Trophoblast cell (in vitro differentiated cells and primary cell): Measurements from ENCODE around the gene CDCA7L.
"Not testable (repeated sequence)": the region's sequence is repeated elsewhere in the genome, so short reads cannot be mapped to it uniquely, and the experiment has no call there.

Experiments
- DNase-seq, 2 donors: peaks; one replicate each; pipeline ENCODE4 v3.0.0-alpha.2; 2016
- H2AFZ ChIP-seq: 2 replicates; pipeline ENCODE4 v1.6.1; 2013; ENCODE audit warnings: low read length, moderate library complexity, mild to moderate bottlenecking; ENCODE audit not compliant: insufficient read depth, poor library complexity
- H2AK5ac ChIP-seq: 2 replicates; pipeline ENCODE4 v1.6.1; 2013; ENCODE audit warnings: mild to moderate bottlenecking, low read length
- H2BK120ac ChIP-seq: 2 replicates; pipeline ENCODE4 v1.6.1; 2013; ENCODE audit warnings: low read length, mild to moderate bottlenecking, moderate library complexity; ENCODE audit not compliant: insufficient read depth, poor library complexity
- H2BK12ac ChIP-seq: 2 replicates; pipeline ENCODE4 v1.6.1; 2013; ENCODE audit warnings: mild to moderate bottlenecking, low read length, moderate library complexity
- H2BK5ac ChIP-seq: 2 replicates; pipeline ENCODE4 v1.6.1; 2013; ENCODE audit warnings: low read length, low read depth, moderate library complexity, mild to moderate bottlenecking; ENCODE audit not compliant: poor library complexity
- H3K14ac ChIP-seq: 2 replicates; pipeline ENCODE4 v1.6.1; 2013; ENCODE audit warnings: mild to moderate bottlenecking, low read length
- H3K18ac ChIP-seq: 2 replicates; pipeline ENCODE4 v1.6.1; 2013; ENCODE audit warnings: mild to moderate bottlenecking, low read length
- H3K23ac ChIP-seq: 2 replicates; pipeline ENCODE4 v1.6.1; 2013; ENCODE audit warnings: low read length
- H3K27ac ChIP-seq: 2 replicates; pipeline ENCODE4 v1.5.1; 2013; ENCODE audit warnings: low read depth, mild to moderate bottlenecking, inconsistent platforms, low read length, moderate library complexity
- H3K27me3 ChIP-seq: 2 replicates; pipeline ENCODE4 v1.6.1; 2013; ENCODE audit warnings: inconsistent platforms, mild to moderate bottlenecking, low read length, moderate library complexity; ENCODE audit not compliant: insufficient read depth
- H3K36me3 ChIP-seq, 2 experiments: 1 replicate in 1 of 2; 2 replicates in 1 of 2; pipeline ENCODE4 v1.6.1; 2013; ENCODE audit warnings: low read length in 2 of 2, mild to moderate bottlenecking in 2 of 2, moderate library complexity in 1 of 2; ENCODE audit not compliant: insufficient read depth in 2 of 2, control insufficient read depth in 1 of 2
- H3K4ac ChIP-seq: 2 replicates; pipeline ENCODE4 v1.6.1; 2013; ENCODE audit warnings: low read depth, mild to moderate bottlenecking, low read length, moderate library complexity
- H3K4me1 ChIP-seq, 2 experiments: 1 replicate in 1 of 2; 2 replicates in 1 of 2; pipeline ENCODE4 v1.6.1; 2013; ENCODE audit warnings: low read length in 2 of 2, mild to moderate bottlenecking in 2 of 2, moderate library complexity in 1 of 2; ENCODE audit not compliant: insufficient read depth in 2 of 2, control insufficient read depth in 1 of 2
- H3K4me2 ChIP-seq: 2 replicates; pipeline ENCODE4 v1.6.1; 2013; ENCODE audit warnings: inconsistent platforms, mild to moderate bottlenecking, low read length, moderate library complexity
- H3K4me3 ChIP-seq: 2 replicates; pipeline ENCODE4 v1.5.1; 2013; ENCODE audit warnings: mild to moderate bottlenecking, low read depth, low read length, inconsistent platforms
- H3K79me1 ChIP-seq: one replicate; pipeline ENCODE4 v1.6.1; 2013; ENCODE audit warnings: low read length
- H3K79me2 ChIP-seq: 2 replicates; pipeline ENCODE4 v1.6.1; 2013; ENCODE audit warnings: low read length, mild to moderate bottlenecking; ENCODE audit not compliant: control insufficient read depth, insufficient read depth, poor library complexity
- H3K9ac ChIP-seq: 2 replicates; pipeline ENCODE4 v1.6.1; 2013; ENCODE audit warnings: mild to moderate bottlenecking, low read length
- H3K9me3 ChIP-seq: 2 replicates; pipeline ENCODE4 v1.6.1; 2013; ENCODE audit warnings: low read depth, mild to moderate bottlenecking, control low read depth, inconsistent platforms, low read length; ENCODE audit not compliant: insufficient read depth
- H4K12ac ChIP-seq: 2 replicates; pipeline ENCODE4 v1.6.1; 2013; ENCODE audit warnings: low read depth, mild to moderate bottlenecking, low read length, moderate library complexity
- H4K8ac ChIP-seq: 2 replicates; pipeline ENCODE4 v1.6.1; 2013; ENCODE audit warnings: low read depth, mild to moderate bottlenecking, low read length, moderate library complexity
- H4K91ac ChIP-seq: one replicate; pipeline ENCODE4 v1.6.1; 2013; ENCODE audit warnings: low read depth, mild to moderate bottlenecking, low read length, moderate library complexity
- WGBS: extraction: QIAGEN DNeasy Blood & Tissue Kit; methylation state at CpG from one replicate; pipeline ENCODE4 v1.1.7; 2013; ENCODE audit warnings: missing lambda C conversion rate; ENCODE audit not compliant: insufficient read length, insufficient coverage; ENCODE audit errors: extremely low coverage; 5-methylcytosine and 5-hydroxymethylcytosine counted together

The CDCA7L gene

GRCh38 chr7:21934808-21935207 is 10.9 kb downstream of the CDCA7L start:
- Histone ChIP-seq H3K4me2 (no peak overlapping the region), H4K8ac (no peak overlapping the region)

GRCh38 chr7:21933293-21933692 is 12.4 kb downstream of the CDCA7L start:
- H2BK12ac ChIP-seq, H4K8ac ChIP-seq, H2AFZ ChIP-seq, H2AK5ac ChIP-seq, H3K27ac ChIP-seq, H3K27me3 ChIP-seq, H3K9ac ChIP-seq, H3K23ac ChIP-seq, H3K79me2 ChIP-seq, H3K18ac ChIP-seq, DNase-seq, H4K91ac ChIP-seq, H2BK5ac ChIP-seq, H2BK120ac ChIP-seq, H4K12ac ChIP-seq, H3K36me3 ChIP-seq, H3K4me2 ChIP-seq, H3K14ac ChIP-seq, H3K4me1 ChIP-seq, H3K9me3 ChIP-seq, H3K79me1 ChIP-seq, H3K4me3 ChIP-seq, H3K4ac ChIP-seq: not testable (repeated sequence)
- no CpG with 5 or more reads among the region's 3 CpGs for WGBS

More at GRCh38 chr7:21934808-21935207, 10.9 kb downstream of the CDCA7L start:
- Histone ChIP-seq H2BK5ac (no peak overlapping the region), H3K36me3 (no peaks in the 10 kb centered on the region), H3K23ac (no peak overlapping the region), H4K91ac (no peak overlapping the region), H3K9me3 (peaks cover 1% of the 10 kb centered on the region), H3K14ac (no peak overlapping the region), H3K4me1 (no peaks in the 10 kb centered on the region), H3K79me1 (no peaks in the 10 kb centered on the region), H3K79me2 (no peaks in the 10 kb centered on the region), H3K4ac (no peak overlapping the region), H2AFZ (no peak overlapping the region), H3K18ac (no peak overlapping the region), H3K4me3 (no peak overlapping the region), H4K12ac (no peak overlapping the region), H3K27ac (no peak overlapping the region), H3K9ac (no peak overlapping the region), H3K27me3 (peaks cover 7% of the 10 kb centered on the region), H2AK5ac (no peak overlapping the region), H2BK120ac (no peak overlapping the region), H2BK12ac (no peak overlapping the region)
- DNase-seq = no peak

GRCh38 chr7:21927693-21928092 is 18.0 kb downstream of the CDCA7L start:
- no peak overlapping the region for H4K12ac ChIP-seq
- H4K8ac ChIP-seq = no peak overlapping the region
- no peak overlapping the region for H3K27ac ChIP-seq
- no peak overlapping the region for H2AK5ac ChIP-seq
- no peaks in the 10 kb centered on the region for H3K9me3 ChIP-seq
- H3K27me3 ChIP-seq = no peaks in the 10 kb centered on the region
- no peak overlapping the region for H3K9ac ChIP-seq
- H2BK5ac ChIP-seq = no peak overlapping the region
- H3K14ac ChIP-seq = no peak overlapping the region
- H3K18ac ChIP-seq = no peak overlapping the region
- WGBS = no CpG with 5 or more reads among the region's 6 CpGs
- no peak overlapping the region for H2BK120ac ChIP-seq
- H3K4me2 ChIP-seq = no peak overlapping the region
- no peaks in the 10 kb centered on the region for H3K36me3 ChIP-seq
- no peaks in the 10 kb centered on the region for H3K79me1 ChIP-seq
- H3K4me1 ChIP-seq = no peaks in the 10 kb centered on the region
- H3K4me3 ChIP-seq = no peak overlapping the region
- H3K23ac ChIP-seq = no peak overlapping the region
- no peak overlapping the region for H2AFZ ChIP-seq
- no peak for DNase-seq
- no peak overlapping the region for H3K4ac ChIP-seq
- H4K91ac ChIP-seq = no peak overlapping the region
- H3K79me2 ChIP-seq = no peaks in the 10 kb centered on the region
- no peak overlapping the region for H2BK12ac ChIP-seq

- H3K36me3 ChIP-seq = no peaks in the 10 kb centered on the region
- no CpG with 5 or more reads among the region's 1 CpG for WGBS
- H2BK5ac ChIP-seq = no peak overlapping the region
- H3K4me1 ChIP-seq = no peaks in the 10 kb centered on the region
- H3K27me3 ChIP-seq = no peaks in the 10 kb centered on the region
- no peak overlapping the region for H3K4ac ChIP-seq
- H4K12ac ChIP-seq = no peak overlapping the region
- no peak overlapping the region for H2AK5ac ChIP-seq
- H2AFZ ChIP-seq = no peak overlapping the region
- H3K9ac ChIP-seq = no peak overlapping the region
- DNase-seq = no peak
- H3K18ac ChIP-seq = no peak overlapping the region
- H4K8ac ChIP-seq = no peak overlapping the region
- H2BK12ac ChIP-seq = no peak overlapping the region
- no peaks in the 10 kb centered on the region for H3K9me3 ChIP-seq
- H2BK120ac ChIP-seq = no peak overlapping the region
- H3K79me1 ChIP-seq = no peaks in the 10 kb centered on the region
- no peak overlapping the region for H3K4me2 ChIP-seq
- H3K23ac ChIP-seq = no peak overlapping the region
- H3K14ac ChIP-seq = no peak overlapping the region
- no peak overlapping the region for H3K4me3 ChIP-seq
- H4K91ac ChIP-seq = no peak overlapping the region
- no peak overlapping the region for H3K27ac ChIP-seq
- no peaks in the 10 kb centered on the region for H3K79me2 ChIP-seq
These were observed 19.3 kb downstream of the CDCA7L start for GRCh38 chr7:21926448-21926847.
